ENCODE data around the gene RTEL1.

- TF ChIP-seq, protein P1, sequence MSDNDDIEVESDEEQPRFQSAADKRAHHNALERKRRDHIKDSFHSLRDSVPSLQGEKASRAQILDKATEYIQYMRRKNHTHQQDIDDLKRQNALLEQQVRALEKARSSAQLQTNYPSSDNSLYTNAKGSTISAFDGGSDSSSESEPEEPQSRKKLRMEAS (IDR thresholded peaks at IDR 0.05; ENCODE audit: low read depth, low read length) = no peak
- no peak for TF ChIP-seq POLR2A (IDR thresholded peaks at IDR 0.05; ENCODE audit: extremely low read depth, insufficient read length)
Observed at GRCh38 chr20:63705232-63706026, 47.3 kb downstream of the RTEL1 start.

All from NB4 (cell line).